GM12891 (cell line): ENCODE results near the gene EXOC5.

Source experiments
- POLR2A ChIP-seq: IDR thresholded peaks from 2 replicates; pipeline ENCODE4 v1.6.1; 2011; ENCODE audit warnings: low read depth, low read length, control low read depth
- POLR2AphosphoS5 ChIP-seq: IDR thresholded peaks from 2 replicates; pipeline ENCODE4 v1.6.1; 2011; ENCODE audit warnings: low read depth, low read length, control low read depth
- POU2F2 ChIP-seq: IDR thresholded peaks from 2 replicates; pipeline ENCODE4 v1.6.1; 2011; ENCODE audit warnings: low read depth, mild to moderate bottlenecking, control low read depth, low read length, moderate library complexity
- SPI1 ChIP-seq: IDR thresholded peaks from 2 replicates; pipeline ENCODE4 v1.6.1; 2011; ENCODE audit warnings: low read depth, low read length, control low read depth
- TAF1 ChIP-seq: IDR thresholded peaks from 2 replicates; pipeline ENCODE4 v1.6.1; 2011; ENCODE audit warnings: low read depth, low read length, control low read depth

GRCh38 chr14:57168138-57168679 is 100.5 kb downstream of the EXOC5 start:
- TF ChIP-seq POLR2AphosphoS5 (no peak), POLR2A (no peak), TAF1 (no peak), SPI1 (no peak), POU2F2 (no peak)
